GM18505 (cell line): ENCODE measurements around the gene MYCBP2.
A peak's percentile ranks its signal among the peaks of the same experiment; 100 is the strongest.
"Not testable (repeated sequence)": the region's sequence is repeated elsewhere in the genome, so short reads cannot be mapped to it uniquely, and the experiment has no call there.

Source experiments
- ATAC-seq: cut with Tn5 transposase; IDR thresholded peaks from one replicate; pipeline ENCODE4 v1.9.1; 2021; ENCODE audit not compliant: unreplicated experiment
- POLR2A ChIP-seq: IDR thresholded peaks from 4 replicates; pipeline ENCODE4 v1.6.1; 2011; ENCODE audit warnings: borderline replicate concordance; ENCODE audit not compliant: insufficient read depth, insufficient read length; ENCODE audit errors: extremely low read depth

The MYCBP2 gene

GRCh38 chr13:77300176-77301037 is 26.5 kb downstream of the MYCBP2 start:
- ATAC-seq: no peak
- TF ChIP-seq POLR2A: no peak

GRCh38 chr13:77299587-77299986 is 27.3 kb downstream of the MYCBP2 start:
- TF ChIP-seq POLR2A: no peak
- ATAC-seq: no peak

- ATAC-seq: peak; percentile 79
- TF ChIP-seq POLR2A: no peak
Observed at GRCh38 chr13:77298426-77298825, 28.5 kb downstream of the MYCBP2 start.

- TF ChIP-seq POLR2A: no peak
- ATAC-seq: no peak
Observed at GRCh38 chr13:77291774-77292173, 35.1 kb downstream of the MYCBP2 start.

GRCh38 chr13:77290342-77290741 is 36.6 kb downstream of the MYCBP2 start:
- TF ChIP-seq POLR2A: no peak
- ATAC-seq: no peak

- TF ChIP-seq POLR2A: no peak
- no peak for ATAC-seq
Observed at GRCh38 chr13:77289851-77290250, 37.0 kb downstream of the MYCBP2 start.

GRCh38 chr13:77285632-77286031 is 41.3 kb downstream of the MYCBP2 start:
- ATAC-seq: not testable (repeated sequence)

- no peak for TF ChIP-seq POLR2A
- no peak for ATAC-seq
Observed at GRCh38 chr13:77285098-77285497, 41.8 kb downstream of the MYCBP2 start.

GRCh38 chr13:77274126-77274525 is 52.8 kb downstream of the MYCBP2 start:
- no peak for TF ChIP-seq POLR2A
- no peak for ATAC-seq

GRCh38 chr13:77269141-77269540 is 57.8 kb downstream of the MYCBP2 start:
- ATAC-seq: no peak
- TF ChIP-seq POLR2A: no peak

GRCh38 chr13:77267362-77267761 is 59.5 kb downstream of the MYCBP2 start:
- no peak for TF ChIP-seq POLR2A
- ATAC-seq: no peak

GRCh38 chr13:77265336-77265735 is 61.6 kb downstream of the MYCBP2 start:
- ATAC-seq: no peak

GRCh38 chr13:77262198-77262597 is 64.7 kb downstream of the MYCBP2 start:
- TF ChIP-seq POLR2A: no peak
- ATAC-seq: no peak

More at GRCh38 chr13:77265336-77265735, 61.6 kb downstream of the MYCBP2 start:
- no peak for TF ChIP-seq POLR2A

GRCh38 chr13:77250975-77251374 is 75.9 kb downstream of the MYCBP2 start:
- ATAC-seq: no peak
- TF ChIP-seq POLR2A: no peak

GRCh38 chr13:77245224-77245623 is 81.7 kb downstream of the MYCBP2 start:
- not testable (repeated sequence) for ATAC-seq
